Pancreas (tissue), 10 donors: ENCODE data around the gene TRIM25. TPM values are rescaled to one million over a fixed set of nuclear protein-coding genes. Genes with fewer than 3 reads are reported as not detected.
"Not testable (repeated sequence)": the region's sequence is repeated elsewhere in the genome, so short reads cannot be mapped to it uniquely, and the experiment has no call there.

Experiments used
- ATAC-seq, 4 donors: fragments of 200-7000 bp; cut with Tn5 transposase; one replicate each; pipeline versions ENCODE4 v1.8.0 to v1.9.1; 2020; ENCODE audit warnings: mild to moderate bottlenecking in 4 of 4, moderate library complexity in 4 of 4
- DNase-seq, 6 donors: peaks; one replicate each; pipeline ENCODE4 v3.0.0-alpha.2; 2020
- FAIRE-seq: peaks from 2 replicates; lab custom pipeline; 2012; peaks lifted over from hg19 to GRCh38; lab: Jason Lieb, UNC
- H3K27ac ChIP-seq, 4 donors: fragments of 200-600 bp; sonication (generic); 1 replicate in 3 of 4; 2 replicates in 1 of 4; pipeline versions ENCODE4 v1.5.0 to v1.8.0; 2020
- H3K27me3 ChIP-seq, 4 donors: fragments of 200-600 bp; one replicate each; pipeline ENCODE4 v1.8.0; 2021
- H3K36me3 ChIP-seq, 3 donors: fragments of 200-600 bp; sonication (generic) in 1 of 3; one replicate each; pipeline versions ENCODE4 v1.5.0 to v1.8.0; 2020 to 2021
- H3K4me1 ChIP-seq, 3 donors: fragments of 200-600 bp; one replicate each; pipeline ENCODE4 v1.8.0; 2021
- H3K4me3 ChIP-seq, 4 donors: fragments of 200-600 bp; sonication (generic) in 2 of 4; one replicate each; pipeline versions ENCODE4 v1.5.0 to v1.8.0; 2020 to 2021
- H3K9me3 ChIP-seq, 4 donors: fragments of 200-600 bp; one replicate each; pipeline ENCODE4 v1.8.0; 2021
- WGBS, 2 donors: extraction: QIAGEN DNeasy Blood & Tissue Kit; methylation state at CpG; one replicate each; pipeline ENCODE4 v1.1.7; 2013; 5-methylcytosine and 5-hydroxymethylcytosine counted together
- intact Hi-C, 3 donors: fragments of 100-400 bp; cut with DNase I; formaldehyde crosslinking; loops; one replicate each; pipeline versions ENCODE4 v1.11.1 to v1.14.2; 2022
- polyA plus RNA-seq, 2 donors: library from polyadenylated mRNA; stranded (reverse); fragments of 200-250 nt; gene quantifications; one replicate each; pipeline ENCODE4 v1.2.3, GENCODE V29; 2013
- total RNA-seq, 6 donors: library from RNA; stranded (reverse); fragmentation: NEBNext Ultra II Directional in 4 of 6; extraction: Animal tissue kit (Norgen Biotek cat#: 25700) in 4 of 6; gene quantifications; one replicate each; pipeline versions ENCODE4 v1.2.1 to v1.2.4, GENCODE V29; 2021 to 2023
- TF ChIP-seq, protein P1 (sequence below), 4 donors: fragments of 200-600 bp; sonication (generic) in 3 of 4; IDR thresholded peaks; one replicate each; pipeline versions ENCODE4 v1.5.0 to v1.8.0; 2021; ENCODE audit warnings: antibody characterized with exemption in 4 of 4
- donor health status: healthy with polysubstance abuse.
- donor health status: DM: no; HTN: no; CAD: no; lungs with moderate emphysema.
- donor health status: DM: no; HTN: no; CAD: no.
- donor health status: control.
- donor health status: control.
- donor health status: Bipolar disorder and iron deficiency.
- donor health status: DM: yes; HTN: yes; CAD: no.
- donor health status: DM: no; HTN: no; CAD: no.
- donor health status: DM: no; HTN: no; CAD: no.
- donor health status: DM: yes; HTN: yes; CAD: no.

The TRIM25 gene
- total and polyA plus RNA-seq, 8 donors, result 12.2 to 39.4 (median 20.1) TPM

DNA sequence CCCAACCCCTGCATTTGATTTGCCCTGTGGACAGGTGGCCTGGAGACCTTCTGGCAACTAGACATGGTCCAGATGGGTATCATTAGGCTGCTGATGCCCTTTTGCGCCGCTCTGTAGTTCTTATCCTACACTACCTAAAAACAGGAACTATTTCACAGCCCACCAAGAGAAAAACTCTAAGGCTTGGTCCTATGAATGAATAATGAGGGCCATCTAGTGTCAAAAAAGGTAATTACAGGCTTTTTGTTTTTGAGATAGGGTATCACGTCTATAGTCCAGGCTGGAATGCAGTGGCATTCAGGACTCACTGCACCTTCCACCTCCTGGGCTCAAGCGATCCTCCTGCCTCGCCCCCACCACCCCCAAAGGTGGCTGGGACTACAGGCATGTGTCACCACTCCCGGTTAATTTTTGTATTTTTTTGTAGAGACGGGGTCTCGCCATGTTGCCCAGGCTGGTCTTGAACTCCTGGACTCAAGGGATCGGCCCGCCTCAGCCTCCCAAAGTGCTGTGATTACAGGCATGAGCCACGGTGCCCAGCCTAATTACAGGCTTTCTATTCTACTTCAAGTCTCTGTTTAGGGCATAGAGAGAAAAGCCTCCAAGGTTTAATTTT, 26.1 kb upstream of the TRIM25 start:
- DNase-seq (no peak), ATAC-seq (peak; percentile 50 to 90 (median 86)), FAIRE-seq (no peak)
- H3K36me3 ChIP-seq, result peaks cover 0 to 30% (median 4%) of the 10 kb centered on the region in 3 donors
- TF ChIP-seq, protein P1, sequence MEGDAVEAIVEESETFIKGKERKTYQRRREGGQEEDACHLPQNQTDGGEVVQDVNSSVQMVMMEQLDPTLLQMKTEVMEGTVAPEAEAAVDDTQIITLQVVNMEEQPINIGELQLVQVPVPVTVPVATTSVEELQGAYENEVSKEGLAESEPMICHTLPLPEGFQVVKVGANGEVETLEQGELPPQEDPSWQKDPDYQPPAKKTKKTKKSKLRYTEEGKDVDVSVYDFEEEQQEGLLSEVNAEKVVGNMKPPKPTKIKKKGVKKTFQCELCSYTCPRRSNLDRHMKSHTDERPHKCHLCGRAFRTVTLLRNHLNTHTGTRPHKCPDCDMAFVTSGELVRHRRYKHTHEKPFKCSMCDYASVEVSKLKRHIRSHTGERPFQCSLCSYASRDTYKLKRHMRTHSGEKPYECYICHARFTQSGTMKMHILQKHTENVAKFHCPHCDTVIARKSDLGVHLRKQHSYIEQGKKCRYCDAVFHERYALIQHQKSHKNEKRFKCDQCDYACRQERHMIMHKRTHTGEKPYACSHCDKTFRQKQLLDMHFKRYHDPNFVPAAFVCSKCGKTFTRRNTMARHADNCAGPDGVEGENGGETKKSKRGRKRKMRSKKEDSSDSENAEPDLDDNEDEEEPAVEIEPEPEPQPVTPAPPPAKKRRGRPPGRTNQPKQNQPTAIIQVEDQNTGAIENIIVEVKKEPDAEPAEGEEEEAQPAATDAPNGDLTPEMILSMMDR (IDR thresholded peaks at IDR 0.05), result peak; percentile 44 to 51 (median 48)
- no peak overlapping the region for H3K27ac ChIP-seq
- 39 to 40% methylated on average over 11 of the region's 11 CpGs for WGBS, 2 donors
- no peaks in the 10 kb centered on the region for H3K9me3 ChIP-seq
- no peaks in the 10 kb centered on the region for H3K27me3 ChIP-seq
- H3K4me1 ChIP-seq, result no peaks in the 10 kb centered on the region
- intact Hi-C loops, result loop anchor here in 2 of 3 donors (5.0 to 10.0 kb wide), 2 partner anchors 125 to 128 kb away; no protein-coding TSS in a partner anchor
- H3K4me3 ChIP-seq, result no peak overlapping the region

DNA sequence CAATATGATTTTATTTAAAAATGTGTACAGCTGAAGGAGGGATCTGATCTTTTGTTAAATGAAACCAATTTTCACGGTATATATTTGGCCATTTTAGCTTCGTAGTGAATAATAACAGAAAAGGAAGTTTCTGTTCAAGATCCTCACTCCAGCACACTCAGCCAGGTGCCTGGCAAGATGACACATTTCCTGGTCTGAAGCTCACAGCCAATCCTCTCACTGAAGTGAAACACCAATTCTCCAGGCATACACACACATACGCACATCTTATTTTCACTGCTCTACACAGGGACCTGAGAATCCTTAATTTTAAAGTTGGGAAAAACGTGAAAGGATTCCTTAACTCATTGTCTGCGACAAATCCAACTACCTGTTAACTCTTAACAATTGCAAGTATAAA, 24.4 kb upstream of the TRIM25 start:
- H3K36me3 ChIP-seq, result peaks cover 0 to 14% (median 5%) of the 10 kb centered on the region in 3 donors
- H3K9me3 ChIP-seq, H3K4me1 ChIP-seq, H3K4me3 ChIP-seq, H3K27ac ChIP-seq, DNase-seq, H3K27me3 ChIP-seq, FAIRE-seq, ATAC-seq: not testable (repeated sequence)
- 74 to 81% methylated on average over 5 of the region's 5 CpGs for WGBS, 2 donors
- intact Hi-C loops, result loop anchor here in 2 of 3 donors (5.0 to 10.0 kb wide), 2 partner anchors 123 to 126 kb away; no protein-coding TSS in a partner anchor

DNA sequence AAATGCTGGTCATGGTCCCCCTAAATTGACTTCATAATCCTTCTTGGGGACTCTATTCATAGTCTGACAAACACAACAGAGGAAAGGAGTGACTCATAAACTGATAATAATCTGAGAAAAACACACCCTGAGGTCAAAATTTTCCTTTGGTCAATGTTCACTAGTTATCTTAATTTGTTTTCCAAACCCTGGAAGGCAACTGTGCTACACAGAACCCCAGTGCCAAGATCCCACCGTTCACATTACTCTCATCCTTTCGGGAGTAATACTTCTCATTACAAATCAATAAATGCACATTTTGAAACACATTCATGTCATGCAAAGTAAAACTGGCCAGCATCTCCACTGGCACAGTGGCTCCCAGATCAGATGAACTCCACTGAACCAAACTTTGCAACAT, 23.8 kb upstream of the TRIM25 start:
- no peak overlapping the region for H3K27ac ChIP-seq
- H3K4me3 ChIP-seq, result no peak overlapping the region
- no peaks in the 10 kb centered on the region for H3K9me3 ChIP-seq
- intact Hi-C loops, result loop anchor here in 2 of 3 donors (5.0 to 10.0 kb wide), 2 partner anchors 123 to 125 kb away; no protein-coding TSS in a partner anchor
- ATAC-seq (no peak), FAIRE-seq (no peak), DNase-seq (no peak)
- H3K4me1 ChIP-seq, result no peaks in the 10 kb centered on the region
- H3K27me3 ChIP-seq, result no peaks in the 10 kb centered on the region
- 27 to 34% methylated on average over 2 of the region's 2 CpGs for WGBS, 2 donors
- TF ChIP-seq, protein P1 (IDR thresholded peaks at IDR 0.05), result no peak
- peaks cover 0 to 10% (median 5%) of the 10 kb centered on the region in 3 donors for H3K36me3 ChIP-seq

DNA sequence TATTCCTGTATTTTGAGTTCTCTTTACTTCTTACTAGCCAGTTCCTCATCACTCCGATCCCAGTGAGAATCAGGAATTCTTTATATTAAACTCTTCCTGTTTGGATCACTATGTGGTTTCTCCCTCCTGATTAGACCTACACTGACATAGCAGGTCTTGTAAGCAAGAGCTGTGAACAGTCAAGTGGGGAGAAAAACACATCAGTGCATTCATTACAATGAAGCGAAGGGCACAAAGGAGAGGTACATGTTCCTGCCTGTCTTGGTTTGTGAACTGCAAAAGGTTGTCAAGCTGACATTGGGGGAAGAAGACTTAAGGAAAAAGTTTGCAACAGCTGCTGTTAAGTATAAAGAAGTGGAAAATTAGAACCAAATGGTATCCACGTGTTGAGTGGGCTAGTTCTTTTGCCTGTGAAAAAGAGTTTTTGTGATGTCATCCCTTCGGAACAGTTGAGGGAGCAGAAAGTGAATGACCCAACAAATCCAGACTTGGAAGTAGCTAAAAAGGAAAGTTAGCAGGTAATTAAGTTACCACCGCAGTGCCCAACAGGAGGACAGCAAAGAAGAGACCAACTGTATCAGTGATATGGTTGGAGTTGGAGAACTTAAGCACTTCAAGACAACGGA, 23.0 kb upstream of the TRIM25 start:
- H3K9me3 ChIP-seq, result no peaks in the 10 kb centered on the region
- FAIRE-seq, result no peak
- 83 to 89% methylated on average over 6 of the region's 6 CpGs for WGBS, 2 donors
- H3K36me3 ChIP-seq, result peaks cover 0 to 10% (median 5%) of the 10 kb centered on the region in 3 donors
- TF ChIP-seq, protein P1 (IDR thresholded peaks at IDR 0.05), result no peak
- no peaks in the 10 kb centered on the region for H3K4me1 ChIP-seq
- no peaks in the 10 kb centered on the region for H3K27me3 ChIP-seq
- no peak overlapping the region for H3K4me3 ChIP-seq
- no peak overlapping the region for H3K27ac ChIP-seq
- ATAC-seq, result no peak
- no peak for DNase-seq
- intact Hi-C loops, result loop anchor here in 2 of 3 donors (5.0 to 10.0 kb wide), 2 partner anchors 122 to 125 kb away; no protein-coding TSS in a partner anchor

DNA sequence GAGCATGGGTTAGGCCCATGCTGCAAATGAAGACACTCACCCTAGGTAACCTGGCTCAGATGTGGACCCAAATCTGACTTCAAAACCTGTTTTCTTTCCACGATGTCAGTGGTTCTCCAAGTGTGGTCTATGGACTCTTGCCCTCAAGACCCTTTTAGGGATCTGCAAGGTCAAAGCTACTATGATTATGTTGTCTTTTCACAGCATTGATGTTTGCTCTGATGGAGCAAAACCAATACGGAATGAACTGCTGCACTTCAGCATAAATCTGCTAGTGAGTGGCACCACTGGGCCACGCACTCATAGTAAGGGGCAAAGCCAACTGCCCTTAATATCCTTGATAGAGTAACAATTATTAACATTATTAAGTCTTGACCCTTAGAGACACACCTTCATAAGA, 21.6 kb upstream of the TRIM25 start:
- Histone ChIP-seq H3K27me3 (no peaks in the 10 kb centered on the region), H3K4me3 (no peak overlapping the region), H3K4me1 (no peaks in the 10 kb centered on the region), H3K27ac (no peak overlapping the region), H3K36me3 (peaks cover 0 to 5% (median 0%) of the 10 kb centered on the region in 3 donors), H3K9me3 (no peaks in the 10 kb centered on the region)
- WGBS, 2 donors, result 85 to 93% methylated on average over 3 of the region's 3 CpGs
- ATAC-seq, result no peak
- intact Hi-C loops, result loop anchor here in 2 of 3 donors (5.0 to 10.0 kb wide), 2 partner anchors 121 to 123 kb away; no protein-coding TSS in a partner anchor
- no peak for DNase-seq
- no peak for FAIRE-seq
- TF ChIP-seq, protein P1 (IDR thresholded peaks at IDR 0.05), result no peak
